HL-60 (cell line): ENCODE measurements around the gene DGKI.

Source experiments
- DNase-seq, 2 experiments: peaks; one replicate each; pipeline ENCODE4 v3.0.0-alpha.2; 2010 to 2020; ENCODE audit warnings: low read depth in 1 of 2, low spot score in 1 of 2
- H3K27ac ChIP-seq: fragments of 250-450 bp; sonication (Bioruptor Pico); replicated peaks from 2 replicates; pipeline ENCODE4 v1.5.1; 2020; ENCODE audit warnings: mild to moderate bottlenecking, moderate library complexity
- H3K27me3 ChIP-seq: fragments of 250-450 bp; sonication (Bioruptor Pico); 2 replicates; pipeline ENCODE4 v1.5.1; 2021; ENCODE audit warnings: mild to moderate bottlenecking, moderate library complexity; ENCODE audit not compliant: insufficient read depth, poor library complexity, severe bottlenecking
- H3K4me3 ChIP-seq: replicated peaks from 2 replicates; pipeline ENCODE4 v1.5.1; 2011; ENCODE audit warnings: mild to moderate bottlenecking, control low read depth, low read length; ENCODE audit not compliant: insufficient read depth
- CTCF ChIP-seq: IDR thresholded peaks from one replicate; pipeline ENCODE4 v1.5.1; 2011; ENCODE audit warnings: low read length, control low read depth, inconsistent platforms; ENCODE audit not compliant: insufficient read depth
- GABPA ChIP-seq: IDR thresholded peaks from 2 replicates; pipeline ENCODE4 v1.6.1; 2012; ENCODE audit warnings: low read depth
- POLR2AphosphoS5 ChIP-seq: IDR thresholded peaks from 2 replicates; pipeline ENCODE4 v1.6.1; 2012; ENCODE audit warnings: low read depth
- REST ChIP-seq: IDR thresholded peaks from 2 replicates; pipeline ENCODE4 v1.6.1; 2012; ENCODE audit warnings: low read depth; ENCODE audit not compliant: insufficient replicate concordance
- SPI1 ChIP-seq: IDR thresholded peaks from 2 replicates; pipeline ENCODE4 v1.6.1; 2012; ENCODE audit warnings: low read depth, mild to moderate bottlenecking, borderline replicate concordance

DGKI gene

GRCh38 chr7:137523171-137523570 lies 323.6 kb downstream of the DGKI start:
- DNase-seq = no peak
- Histone ChIP-seq H3K27me3 (no peaks in the 10 kb centered on the region), H3K27ac (no peak overlapping the region), H3K4me3 (no peak overlapping the region)
- TF ChIP-seq REST (no peak), CTCF (no peak), POLR2AphosphoS5 (no peak), GABPA (no peak), SPI1 (no peak)

- no peak for DNase-seq
- Histone ChIP-seq H3K27me3 (no peaks in the 10 kb centered on the region), H3K27ac (no peak overlapping the region), H3K4me3 (no peak overlapping the region)
- TF ChIP-seq GABPA (no peak), REST (no peak), POLR2AphosphoS5 (no peak), CTCF (no peak), SPI1 (no peak)
Measured at GRCh38 chr7:137521451-137521850, 325.3 kb downstream of the DGKI start.

- Histone ChIP-seq H3K27me3 (no peaks in the 10 kb centered on the region), H3K27ac (no peak overlapping the region), H3K4me3 (no peak overlapping the region)
- TF ChIP-seq SPI1 (no peak), CTCF (no peak), GABPA (no peak), POLR2AphosphoS5 (no peak)
- no peak for DNase-seq
Measured at GRCh38 chr7:137519947-137520346, 326.8 kb downstream of the DGKI start.

- Histone ChIP-seq H3K27ac (no peak overlapping the region), H3K27me3 (no peaks in the 10 kb centered on the region), H3K4me3 (no peak overlapping the region)
- TF ChIP-seq POLR2AphosphoS5 (no peak), CTCF (no peak)
- DNase-seq = no peak
Measured at GRCh38 chr7:137519181-137519691, 327.5 kb downstream of the DGKI start.
